AG09309 (cell line): Measurements from ENCODE around the gene ANKRD1.

ENCODE experiments used
- DNase-seq: peaks from one replicate; pipeline ENCODE4 v3.0.0-alpha.2; 2010; ENCODE audit warnings: low read depth
- H3K4me3 ChIP-seq: 2 replicates; pipeline ENCODE4 v1.5.1; 2011; ENCODE audit warnings: mild to moderate bottlenecking, low read depth, low read length, moderate library complexity; ENCODE audit not compliant: control insufficient read depth
- TF ChIP-seq, protein P1 (sequence below): IDR thresholded peaks from 2 replicates; pipeline ENCODE4 v1.5.1; 2011; ENCODE audit warnings: mild to moderate bottlenecking, low read depth, low read length, inconsistent platforms; ENCODE audit not compliant: insufficient read depth, control insufficient read depth; ENCODE audit errors: missing control alignments

The ANKRD1 gene

DNA sequence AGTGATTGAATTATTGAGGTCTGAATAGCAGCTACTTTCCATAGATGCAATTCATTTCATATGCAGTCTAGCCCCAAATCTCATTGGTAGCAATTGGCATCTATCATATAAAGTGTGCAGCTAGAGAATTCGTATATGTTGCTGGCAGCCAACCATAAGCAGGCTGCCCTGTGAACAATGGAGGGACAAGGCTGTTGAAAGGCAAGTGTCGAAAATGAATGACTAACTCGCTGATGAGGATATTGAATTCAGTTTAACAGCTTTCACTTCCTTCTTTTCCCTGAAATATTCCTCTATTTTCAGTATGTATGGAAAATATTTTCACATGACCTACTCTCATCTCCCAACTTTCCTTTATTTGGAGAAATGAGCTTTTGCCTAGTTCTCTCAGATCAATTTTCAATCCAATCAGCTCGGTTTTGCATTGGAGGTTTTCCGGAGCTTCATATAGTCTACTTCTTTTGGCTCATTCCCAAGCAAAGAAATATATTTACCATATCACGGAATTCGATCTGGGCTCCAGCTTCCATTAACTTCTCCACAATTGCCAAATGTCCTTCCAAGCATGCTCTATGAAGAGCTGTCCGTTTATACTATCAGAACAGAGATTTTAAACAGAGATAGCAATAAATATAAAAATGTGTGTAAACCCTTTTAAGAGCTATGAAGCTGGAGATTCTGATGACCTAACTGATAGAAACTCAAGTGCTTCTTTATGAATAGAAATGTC lies 3.5 kb downstream of the ANKRD1 start:
- no peak overlapping the region for H3K4me3 ChIP-seq
- TF ChIP-seq, protein P1, sequence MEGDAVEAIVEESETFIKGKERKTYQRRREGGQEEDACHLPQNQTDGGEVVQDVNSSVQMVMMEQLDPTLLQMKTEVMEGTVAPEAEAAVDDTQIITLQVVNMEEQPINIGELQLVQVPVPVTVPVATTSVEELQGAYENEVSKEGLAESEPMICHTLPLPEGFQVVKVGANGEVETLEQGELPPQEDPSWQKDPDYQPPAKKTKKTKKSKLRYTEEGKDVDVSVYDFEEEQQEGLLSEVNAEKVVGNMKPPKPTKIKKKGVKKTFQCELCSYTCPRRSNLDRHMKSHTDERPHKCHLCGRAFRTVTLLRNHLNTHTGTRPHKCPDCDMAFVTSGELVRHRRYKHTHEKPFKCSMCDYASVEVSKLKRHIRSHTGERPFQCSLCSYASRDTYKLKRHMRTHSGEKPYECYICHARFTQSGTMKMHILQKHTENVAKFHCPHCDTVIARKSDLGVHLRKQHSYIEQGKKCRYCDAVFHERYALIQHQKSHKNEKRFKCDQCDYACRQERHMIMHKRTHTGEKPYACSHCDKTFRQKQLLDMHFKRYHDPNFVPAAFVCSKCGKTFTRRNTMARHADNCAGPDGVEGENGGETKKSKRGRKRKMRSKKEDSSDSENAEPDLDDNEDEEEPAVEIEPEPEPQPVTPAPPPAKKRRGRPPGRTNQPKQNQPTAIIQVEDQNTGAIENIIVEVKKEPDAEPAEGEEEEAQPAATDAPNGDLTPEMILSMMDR, result no peak
- no peak for DNase-seq

DNA sequence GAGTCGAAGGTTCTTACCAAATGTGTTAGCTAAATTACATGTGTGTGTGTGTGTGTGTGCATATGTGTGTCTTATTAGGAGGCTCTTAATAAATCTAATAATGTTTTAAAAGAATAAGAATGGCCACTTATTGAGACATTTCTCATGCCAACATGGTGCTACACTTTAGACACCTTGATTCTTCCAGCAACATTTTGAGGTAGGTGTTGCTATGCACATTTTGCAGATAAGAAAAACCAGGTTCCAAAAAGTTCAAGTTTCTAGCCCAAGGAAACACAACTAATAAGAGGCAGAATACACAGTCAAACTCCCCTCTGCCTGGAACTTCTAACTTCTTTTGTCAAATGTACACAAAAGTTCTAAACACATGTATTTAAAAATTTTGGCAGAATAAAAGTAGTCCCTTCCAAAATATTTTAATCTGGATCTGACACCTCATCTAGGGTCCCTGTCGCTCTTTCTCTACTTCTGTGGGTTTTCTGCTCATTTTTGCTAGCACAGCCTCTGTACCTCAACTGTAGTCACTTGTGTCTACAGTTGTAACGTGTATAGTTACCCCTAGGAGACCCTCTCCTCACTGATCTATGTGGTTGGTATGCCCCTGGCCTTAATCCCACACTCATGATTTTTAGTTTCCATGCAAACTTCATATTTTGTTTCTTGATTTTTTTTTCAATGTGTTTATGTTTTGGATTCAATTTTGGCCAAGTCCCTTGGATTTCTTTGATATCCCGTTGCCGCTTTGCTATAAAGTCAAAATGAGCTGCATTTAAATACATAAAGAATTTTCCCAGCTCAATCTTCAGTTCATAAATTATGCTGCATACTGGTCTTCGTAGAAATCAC lies 4.3 kb downstream of the ANKRD1 start:
- DNase-seq, result no peak
- H3K4me3 ChIP-seq, result no peak overlapping the region
- TF ChIP-seq, protein P1, result no peak

DNA sequence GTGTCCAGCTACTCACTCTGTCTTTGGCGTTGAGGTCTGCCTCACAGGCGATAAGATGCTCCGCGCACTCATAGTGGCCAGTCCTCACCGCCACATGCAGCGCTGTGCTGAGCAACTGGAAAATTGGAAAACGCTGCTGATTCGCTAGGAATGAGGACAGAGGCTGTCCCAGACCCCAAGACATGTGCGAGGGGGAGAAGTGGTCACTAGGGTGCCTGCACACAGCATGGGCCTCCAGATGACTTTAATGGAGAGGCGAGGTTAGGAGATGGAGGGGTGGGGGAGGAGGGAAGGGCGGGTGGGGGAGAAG lies 5.2 kb downstream of the ANKRD1 start:
- H3K4me3 ChIP-seq, result no peak overlapping the region
- no peak for DNase-seq
- TF ChIP-seq, protein P1, result no peak

DNA sequence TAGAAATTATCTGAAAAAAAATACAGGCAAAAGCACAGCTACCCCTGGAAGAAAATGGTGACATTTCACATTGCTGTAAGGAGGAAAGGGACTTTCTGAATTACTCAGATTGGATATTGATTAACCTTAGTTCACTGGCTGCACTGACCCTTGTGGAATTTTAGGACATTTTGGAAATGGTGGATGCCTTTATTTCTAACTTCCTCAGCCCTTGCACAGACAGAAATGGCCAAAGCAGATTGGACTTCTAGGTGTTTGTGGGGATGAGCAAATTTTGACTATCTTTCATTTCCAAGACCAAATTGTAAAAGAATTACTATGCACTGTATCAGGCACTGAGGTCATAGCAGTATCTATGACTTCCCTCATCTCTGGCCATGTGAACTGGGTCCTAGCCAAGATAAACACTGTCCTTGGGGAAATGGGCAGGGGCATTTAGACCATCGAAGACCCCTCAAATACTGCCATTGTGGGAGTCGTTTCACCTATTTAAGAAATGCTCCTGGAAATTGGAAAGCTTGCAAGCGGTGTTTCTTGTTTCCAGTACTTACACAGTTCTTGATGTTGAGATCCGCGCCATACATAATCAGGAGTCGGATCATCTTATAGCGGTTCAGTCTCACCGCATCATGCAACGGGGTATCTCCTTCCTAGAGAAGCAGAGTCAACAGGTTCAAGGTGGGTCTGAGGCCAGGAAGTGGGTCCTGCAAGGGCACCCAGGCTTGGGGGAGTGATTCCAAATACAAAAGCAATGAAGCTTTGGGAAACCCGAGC lies 5.7 kb downstream of the ANKRD1 start:
- TF ChIP-seq, protein P1, result no peak
- H3K4me3 ChIP-seq, result no peak overlapping the region
- no peak for DNase-seq

DNA sequence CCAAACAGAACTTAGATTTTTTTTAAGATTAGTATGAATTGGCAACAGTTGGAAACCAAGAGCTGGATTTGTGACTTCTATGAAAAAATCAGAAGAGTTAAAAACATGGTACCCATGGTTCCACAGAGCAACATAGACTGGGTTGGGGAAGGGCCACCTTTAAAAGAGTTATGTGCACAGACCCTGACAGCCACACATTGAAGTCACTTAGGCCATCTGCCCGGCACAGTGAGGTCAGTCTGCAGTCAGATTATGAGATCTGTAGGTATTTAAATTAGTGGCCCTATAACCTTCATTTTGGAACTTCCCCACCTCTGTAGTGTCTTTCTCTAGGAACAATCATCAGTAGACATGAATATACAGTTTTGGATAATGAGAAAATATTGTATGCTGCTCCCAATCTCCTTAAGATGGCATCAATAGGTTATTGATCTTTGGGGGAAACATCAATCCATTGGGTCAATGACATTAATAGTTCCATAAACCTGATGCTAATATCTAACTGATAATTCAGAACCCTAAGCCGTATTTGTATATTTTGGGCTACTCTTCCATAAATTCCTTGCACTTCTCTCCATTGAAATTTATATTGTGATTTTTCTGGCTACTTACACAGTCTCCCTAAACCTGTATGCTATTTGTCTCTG lies 7.0 kb downstream of the ANKRD1 start:
- TF ChIP-seq, protein P1, result no peak
- DNase-seq, result no peak
- H3K4me3 ChIP-seq, result no peak overlapping the region

DNA sequence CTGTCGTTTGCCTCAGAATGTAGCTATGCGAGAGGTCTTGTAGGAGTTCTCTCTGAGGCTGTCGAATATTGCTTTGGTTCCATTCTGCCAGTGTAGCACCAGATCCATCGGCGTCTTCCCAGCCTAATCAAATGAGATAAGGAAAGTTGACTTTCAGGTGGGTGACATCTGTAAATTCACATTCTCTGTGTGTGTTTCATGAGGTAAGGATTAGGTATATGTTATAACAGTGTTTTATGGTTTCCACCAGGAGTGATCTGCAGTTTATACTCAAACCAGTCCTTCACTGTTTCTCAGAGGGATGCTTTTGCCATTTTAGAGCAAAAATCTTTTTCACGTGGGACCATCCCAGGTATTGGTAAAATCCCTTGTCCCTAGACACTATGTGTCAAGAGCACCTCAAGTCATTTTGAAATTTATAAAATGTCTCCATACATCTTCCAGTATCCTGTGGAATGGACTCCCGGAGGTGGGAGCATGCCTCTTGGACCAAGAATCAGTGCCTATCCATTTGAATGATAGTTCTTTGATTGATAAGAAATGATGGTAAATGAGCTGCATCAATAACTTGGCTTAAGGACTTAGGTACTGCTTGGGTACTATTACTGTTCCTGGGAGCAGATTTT lies 7.9 kb downstream of the ANKRD1 start:
- no peak overlapping the region for H3K4me3 ChIP-seq
- TF ChIP-seq, protein P1, result no peak
- DNase-seq, result no peak
